ENCODE data around the gene SPECC1. TPM values are rescaled to one million over a fixed set of nuclear protein-coding genes. Genes with fewer than 3 reads are reported as not detected.
A peak's percentile ranks its signal among the peaks of the same experiment; 100 is the strongest.

The SPECC1 gene
- total and polyA plus RNA-seq, 2 of the 13 experiments (the other 11 are each of a cell fraction or from before 2014, with no cell fraction given), result 2.3 to 6.9 TPM

- TF ChIP-seq, protein P1, sequence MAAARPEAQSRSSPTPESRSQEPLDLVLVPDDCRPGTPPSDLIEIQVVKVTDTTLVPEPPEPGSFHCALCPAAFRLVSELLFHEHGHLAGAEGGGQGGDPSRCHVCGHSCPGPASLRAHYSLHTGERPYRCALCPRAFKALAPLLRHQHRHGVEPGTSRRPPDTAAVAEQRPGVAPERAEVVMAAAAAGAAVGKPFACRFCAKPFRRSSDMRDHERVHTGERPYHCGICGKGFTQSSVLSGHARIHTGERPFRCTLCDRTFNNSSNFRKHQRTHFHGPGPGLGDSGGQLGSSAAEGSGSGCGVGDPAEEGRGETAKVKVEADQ (CRISPR knock-in tag; IDR thresholded peaks at IDR 0.05; ENCODE audit: borderline replicate concordance), result peak; percentile 86
- no peak; the same call in 1 of the 2 replicates for TF ChIP-seq ZNF577 (CRISPR knock-in tag; IDR thresholded peaks at IDR 0.05; ENCODE audit: borderline replicate concordance, low read depth)
- TF ChIP-seq, protein P2, sequence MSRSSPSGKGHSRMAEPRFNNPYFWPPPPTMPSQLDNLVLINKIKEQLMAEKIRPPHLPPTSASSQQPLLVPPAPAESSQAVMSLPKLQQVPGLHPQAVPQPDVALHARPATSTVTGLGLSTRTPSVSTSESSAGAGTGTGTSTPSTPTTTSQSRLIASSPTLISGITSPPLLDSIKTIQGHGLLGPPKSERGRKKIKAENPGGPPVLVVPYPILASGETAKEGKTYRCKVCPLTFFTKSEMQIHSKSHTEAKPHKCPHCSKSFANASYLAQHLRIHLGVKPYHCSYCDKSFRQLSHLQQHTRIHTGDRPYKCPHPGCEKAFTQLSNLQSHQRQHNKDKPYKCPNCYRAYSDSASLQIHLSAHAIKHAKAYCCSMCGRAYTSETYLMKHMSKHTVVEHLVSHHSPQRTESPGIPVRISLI (CRISPR knock-in tag; IDR thresholded peaks at IDR 0.05; ENCODE audit: borderline replicate concordance), result peak; percentile 50
- 0 out of 4 replicates have a peak, but pooled peaks have one; percentile 14 to 15 for TF ChIP-seq NR2F1 (CRISPR knock-in tag; IDR thresholded peaks at IDR 0.05)
- no peak for TF ChIP-seq NR2F2 (IDR thresholded peaks at IDR 0.05; ENCODE audit: borderline replicate concordance, low read depth)
- no peak for TF ChIP-seq ZNF44 (CRISPR knock-in tag; IDR thresholded peaks at IDR 0.05)
- TF ChIP-seq NR3C1 (CRISPR knock-in tag; IDR thresholded peaks at IDR 0.05), result no peak
- no peak for TF ChIP-seq ZNF800 (CRISPR knock-in tag; IDR thresholded peaks at IDR 0.05)
- TF ChIP-seq BRCA1 (CRISPR knock-in tag; IDR thresholded peaks at IDR 0.05), result peak; percentile 89; the same call in 1 of the 2 replicates
- no peak for TF ChIP-seq SMARCC2 (IDR thresholded peaks at IDR 0.05)
- TF ChIP-seq MNT (IDR thresholded peaks at IDR 0.05), result peak; percentile 47
- peak; percentile 84 for TF ChIP-seq ZMYM4 (CRISPR knock-in tag; IDR thresholded peaks at IDR 0.05)
- TF ChIP-seq TOE1 (CRISPR knock-in tag; IDR thresholded peaks at IDR 0.05), result no peak
- peak; percentile 92; the same call in 1 of the 2 replicates for TF ChIP-seq ZNF704 (CRISPR knock-in tag; IDR thresholded peaks at IDR 0.05; ENCODE audit: borderline replicate concordance)
- 0 out of 2 replicates have a peak, but pooled peaks have one; percentile 53 for TF ChIP-seq IRX3 (CRISPR knock-in tag; IDR thresholded peaks at IDR 0.05; ENCODE audit: borderline replicate concordance, low read depth)
- TF ChIP-seq, protein P3, sequence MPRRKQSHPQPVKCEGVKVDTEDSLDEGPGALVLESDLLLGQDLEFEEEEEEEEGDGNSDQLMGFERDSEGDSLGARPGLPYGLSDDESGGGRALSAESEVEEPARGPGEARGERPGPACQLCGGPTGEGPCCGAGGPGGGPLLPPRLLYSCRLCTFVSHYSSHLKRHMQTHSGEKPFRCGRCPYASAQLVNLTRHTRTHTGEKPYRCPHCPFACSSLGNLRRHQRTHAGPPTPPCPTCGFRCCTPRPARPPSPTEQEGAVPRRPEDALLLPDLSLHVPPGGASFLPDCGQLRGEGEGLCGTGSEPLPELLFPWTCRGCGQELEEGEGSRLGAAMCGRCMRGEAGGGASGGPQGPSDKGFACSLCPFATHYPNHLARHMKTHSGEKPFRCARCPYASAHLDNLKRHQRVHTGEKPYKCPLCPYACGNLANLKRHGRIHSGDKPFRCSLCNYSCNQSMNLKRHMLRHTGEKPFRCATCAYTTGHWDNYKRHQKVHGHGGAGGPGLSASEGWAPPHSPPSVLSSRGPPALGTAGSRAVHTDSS (CRISPR knock-in tag; conservative IDR thresholded peaks at IDR 0.05), result no peak; the same call in 1 of the 2 replicates
- no peak for TF ChIP-seq ZNF326 (CRISPR knock-in tag; IDR thresholded peaks at IDR 0.05; ENCODE audit: borderline replicate concordance)
- TF ChIP-seq NPAS2 (CRISPR knock-in tag; IDR thresholded peaks at IDR 0.05; ENCODE audit: borderline replicate concordance), result no peak
- TF ChIP-seq ZSCAN25 (CRISPR knock-in tag; IDR thresholded peaks at IDR 0.05), result peak; percentile 82; the same call in 1 of the 2 replicates
These were observed 31.6 kb upstream of the SPECC1 start, which contains the start of gene AKAP10 (continued) for GRCh38 chr17:19977293-19978208.
